DMS153 treated with DMSO at 0.1 percent for 48 hours (cell line): ENCODE results near the gene OR6C1.
"Not testable (repeated sequence)": the region's sequence is repeated elsewhere in the genome, so short reads cannot be mapped to it uniquely, and the experiment has no call there.

Source experiments
- DNase-seq: peaks from one replicate; lab custom pipeline; 2025; ENCODE audit not compliant: unreplicated experiment; lab: John Stamatoyannopoulos, UW

OR6C1 gene

GRCh38 chr12:55314043-55314442 lies at the start of gene OR6C1:
Gene OR6C1, plus strand, starts transcription at chr12:55314343. Its CDS starts 6,257 bp downstream, at chr12:55320600.
- no peak for DNase-seq

GRCh38 chr12:55280991-55281390 lies 33.2 kb upstream of the OR6C1 start:
- no peak for DNase-seq

DNA sequence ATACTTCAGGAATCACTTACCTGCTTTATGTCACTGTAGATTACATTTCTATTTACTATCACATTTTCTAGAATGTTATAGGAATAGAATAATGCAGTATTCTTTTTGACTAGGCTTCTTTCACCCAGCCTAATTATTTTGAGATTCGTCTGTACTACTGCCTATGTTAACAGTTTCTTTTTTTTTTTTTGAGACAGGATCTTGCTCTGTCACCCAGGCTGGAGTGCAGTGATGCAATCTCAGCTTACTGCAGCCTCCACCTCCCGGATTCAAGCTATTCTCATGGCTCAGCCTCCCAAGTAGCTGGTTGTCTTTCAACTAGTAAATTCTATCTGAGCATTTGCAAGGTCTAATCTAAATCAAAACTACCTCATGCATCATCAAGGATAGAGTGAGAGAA lies 24.1 kb upstream of the OR6C1 start:
- DNase-seq = no peak

- DNase-seq = no peak
These were observed 17.7 kb upstream of the OR6C1 start, which contains the start of gene OR6C6 for GRCh38 chr12:55296469-55296868. Gene OR6C6, minus strand, starts transcription at chr12:55296569. Its CDS starts 1,337 bp downstream, at chr12:55295232.

- no peak for DNase-seq
These were observed 6.1 kb downstream of the OR6C1 start for GRCh38 chr12:55320201-55320600.

DNA sequence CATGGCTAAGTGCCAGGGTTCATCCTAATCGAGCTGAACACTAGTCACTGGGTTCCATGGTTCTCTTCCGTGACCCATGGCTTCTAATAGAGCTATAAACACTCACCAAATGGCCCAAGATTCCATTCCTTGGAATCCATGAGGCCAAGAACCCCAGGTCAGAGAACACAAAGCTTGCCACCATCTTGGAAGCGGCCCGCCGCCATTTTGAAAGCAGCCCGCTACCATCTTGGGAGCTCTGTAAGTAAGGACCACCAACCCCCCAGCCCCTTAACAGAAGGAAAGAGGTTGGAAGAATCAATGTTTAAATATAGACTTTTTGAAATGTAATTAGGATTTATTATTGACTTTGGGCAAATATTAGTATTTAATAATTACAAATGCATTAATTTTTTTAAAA lies 11.7 kb downstream of the OR6C1 start:
- DNase-seq = not testable (repeated sequence)

GRCh38 chr12:55330446-55330845 lies 16.3 kb downstream of the OR6C1 start, which contains the start of gene OR6C3:
Gene OR6C3, plus strand, starts transcription at chr12:55330746. Its CDS starts 955 bp downstream, at chr12:55331701.
- DNase-seq = no peak

GRCh38 chr12:55336002-55336401 lies 21.9 kb downstream of the OR6C1 start:
- DNase-seq = no peak

GRCh38 chr12:55355338-55355737 lies 41.2 kb downstream of the OR6C1 start:
- DNase-seq = not testable (repeated sequence)

- no peak for DNase-seq
These were observed 48.5 kb downstream of the OR6C1 start, which contains the start of gene OR6C75 for GRCh38 chr12:55362675-55363074. Gene OR6C75, plus strand, starts transcription at chr12:55362975. Its CDS starts 2,136 bp downstream, at chr12:55365111.

DNA sequence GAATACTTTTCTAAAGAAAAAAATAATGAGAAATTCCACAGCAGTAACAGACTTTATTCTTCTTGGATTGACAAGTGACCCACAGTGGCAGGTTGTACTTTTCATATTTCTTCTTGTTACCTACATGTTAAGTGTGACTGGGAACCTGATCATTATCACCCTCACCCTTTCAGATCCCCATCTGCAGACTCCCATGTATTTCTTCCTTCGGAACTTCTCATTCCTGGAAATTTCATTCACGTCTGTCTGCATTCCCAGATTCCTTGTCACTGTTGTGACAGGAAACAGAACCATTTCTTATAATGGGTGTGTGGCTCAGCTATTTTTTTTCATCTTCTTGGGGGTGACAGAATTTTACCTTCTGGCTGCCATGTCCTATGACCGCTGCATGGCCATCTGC lies 50.9 kb downstream of the OR6C1 start:
- no peak for DNase-seq
